ENCODE results near the gene PI16.

DNA sequence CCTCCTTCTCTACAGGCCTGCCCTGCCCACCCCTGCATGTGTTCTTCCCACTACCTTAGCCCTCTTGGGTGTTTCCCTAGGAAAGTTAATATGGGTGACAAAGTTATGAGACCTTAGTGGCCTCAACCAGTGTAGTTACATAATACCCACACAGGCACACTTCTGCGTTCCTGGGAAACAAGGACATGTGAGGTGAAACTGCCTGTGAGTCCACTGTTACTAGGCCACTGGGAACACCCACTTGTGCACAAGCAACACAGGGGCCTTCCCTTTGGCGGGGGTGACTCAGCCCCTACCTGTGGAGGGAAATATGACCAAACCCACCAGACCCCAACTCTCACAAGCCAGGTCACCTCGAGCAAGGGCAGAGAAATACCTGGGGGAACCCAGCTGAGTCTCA lies 12.8 kb downstream of the PI16 start:
- TF ChIP-seq, protein P1, sequence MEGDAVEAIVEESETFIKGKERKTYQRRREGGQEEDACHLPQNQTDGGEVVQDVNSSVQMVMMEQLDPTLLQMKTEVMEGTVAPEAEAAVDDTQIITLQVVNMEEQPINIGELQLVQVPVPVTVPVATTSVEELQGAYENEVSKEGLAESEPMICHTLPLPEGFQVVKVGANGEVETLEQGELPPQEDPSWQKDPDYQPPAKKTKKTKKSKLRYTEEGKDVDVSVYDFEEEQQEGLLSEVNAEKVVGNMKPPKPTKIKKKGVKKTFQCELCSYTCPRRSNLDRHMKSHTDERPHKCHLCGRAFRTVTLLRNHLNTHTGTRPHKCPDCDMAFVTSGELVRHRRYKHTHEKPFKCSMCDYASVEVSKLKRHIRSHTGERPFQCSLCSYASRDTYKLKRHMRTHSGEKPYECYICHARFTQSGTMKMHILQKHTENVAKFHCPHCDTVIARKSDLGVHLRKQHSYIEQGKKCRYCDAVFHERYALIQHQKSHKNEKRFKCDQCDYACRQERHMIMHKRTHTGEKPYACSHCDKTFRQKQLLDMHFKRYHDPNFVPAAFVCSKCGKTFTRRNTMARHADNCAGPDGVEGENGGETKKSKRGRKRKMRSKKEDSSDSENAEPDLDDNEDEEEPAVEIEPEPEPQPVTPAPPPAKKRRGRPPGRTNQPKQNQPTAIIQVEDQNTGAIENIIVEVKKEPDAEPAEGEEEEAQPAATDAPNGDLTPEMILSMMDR (conservative IDR thresholded peaks at IDR 0.05; ENCODE audit: low read depth in 2 of 2): no peak
- TF ChIP-seq POLR2AphosphoS5 (IDR thresholded peaks at IDR 0.05; ENCODE audit: low read depth) (no peak), EZH2 (IDR thresholded peaks at IDR 0.05; ENCODE audit: low read depth, unreplicated experiment) (no peak), EZH2phosphoT487 (IDR thresholded peaks at IDR 0.05; ENCODE audit: unreplicated experiment) (no peak), CREB1 (CRISPR knock-in tag; IDR thresholded peaks at IDR 0.05; ENCODE audit: low read depth) (no peak), ZNF114 (CRISPR knock-in tag; IDR thresholded peaks at IDR 0.05) (no peak), NANOG (IDR thresholded peaks at IDR 0.05; ENCODE audit: borderline replicate concordance) (no peak), ZNF331 (CRISPR knock-in tag; IDR thresholded peaks at IDR 0.05; ENCODE audit: low read depth) (no peak)
- TF ChIP-seq, protein P2, sequence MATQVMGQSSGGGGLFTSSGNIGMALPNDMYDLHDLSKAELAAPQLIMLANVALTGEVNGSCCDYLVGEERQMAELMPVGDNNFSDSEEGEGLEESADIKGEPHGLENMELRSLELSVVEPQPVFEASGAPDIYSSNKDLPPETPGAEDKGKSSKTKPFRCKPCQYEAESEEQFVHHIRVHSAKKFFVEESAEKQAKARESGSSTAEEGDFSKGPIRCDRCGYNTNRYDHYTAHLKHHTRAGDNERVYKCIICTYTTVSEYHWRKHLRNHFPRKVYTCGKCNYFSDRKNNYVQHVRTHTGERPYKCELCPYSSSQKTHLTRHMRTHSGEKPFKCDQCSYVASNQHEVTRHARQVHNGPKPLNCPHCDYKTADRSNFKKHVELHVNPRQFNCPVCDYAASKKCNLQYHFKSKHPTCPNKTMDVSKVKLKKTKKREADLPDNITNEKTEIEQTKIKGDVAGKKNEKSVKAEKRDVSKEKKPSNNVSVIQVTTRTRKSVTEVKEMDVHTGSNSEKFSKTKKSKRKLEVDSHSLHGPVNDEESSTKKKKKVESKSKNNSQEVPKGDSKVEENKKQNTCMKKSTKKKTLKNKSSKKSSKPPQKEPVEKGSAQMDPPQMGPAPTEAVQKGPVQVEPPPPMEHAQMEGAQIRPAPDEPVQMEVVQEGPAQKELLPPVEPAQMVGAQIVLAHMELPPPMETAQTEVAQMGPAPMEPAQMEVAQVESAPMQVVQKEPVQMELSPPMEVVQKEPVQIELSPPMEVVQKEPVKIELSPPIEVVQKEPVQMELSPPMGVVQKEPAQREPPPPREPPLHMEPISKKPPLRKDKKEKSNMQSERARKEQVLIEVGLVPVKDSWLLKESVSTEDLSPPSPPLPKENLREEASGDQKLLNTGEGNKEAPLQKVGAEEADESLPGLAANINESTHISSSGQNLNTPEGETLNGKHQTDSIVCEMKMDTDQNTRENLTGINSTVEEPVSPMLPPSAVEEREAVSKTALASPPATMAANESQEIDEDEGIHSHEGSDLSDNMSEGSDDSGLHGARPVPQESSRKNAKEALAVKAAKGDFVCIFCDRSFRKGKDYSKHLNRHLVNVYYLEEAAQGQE (IDR thresholded peaks at IDR 0.05; ENCODE audit: unreplicated experiment): no peak
- TF ChIP-seq, protein P3, sequence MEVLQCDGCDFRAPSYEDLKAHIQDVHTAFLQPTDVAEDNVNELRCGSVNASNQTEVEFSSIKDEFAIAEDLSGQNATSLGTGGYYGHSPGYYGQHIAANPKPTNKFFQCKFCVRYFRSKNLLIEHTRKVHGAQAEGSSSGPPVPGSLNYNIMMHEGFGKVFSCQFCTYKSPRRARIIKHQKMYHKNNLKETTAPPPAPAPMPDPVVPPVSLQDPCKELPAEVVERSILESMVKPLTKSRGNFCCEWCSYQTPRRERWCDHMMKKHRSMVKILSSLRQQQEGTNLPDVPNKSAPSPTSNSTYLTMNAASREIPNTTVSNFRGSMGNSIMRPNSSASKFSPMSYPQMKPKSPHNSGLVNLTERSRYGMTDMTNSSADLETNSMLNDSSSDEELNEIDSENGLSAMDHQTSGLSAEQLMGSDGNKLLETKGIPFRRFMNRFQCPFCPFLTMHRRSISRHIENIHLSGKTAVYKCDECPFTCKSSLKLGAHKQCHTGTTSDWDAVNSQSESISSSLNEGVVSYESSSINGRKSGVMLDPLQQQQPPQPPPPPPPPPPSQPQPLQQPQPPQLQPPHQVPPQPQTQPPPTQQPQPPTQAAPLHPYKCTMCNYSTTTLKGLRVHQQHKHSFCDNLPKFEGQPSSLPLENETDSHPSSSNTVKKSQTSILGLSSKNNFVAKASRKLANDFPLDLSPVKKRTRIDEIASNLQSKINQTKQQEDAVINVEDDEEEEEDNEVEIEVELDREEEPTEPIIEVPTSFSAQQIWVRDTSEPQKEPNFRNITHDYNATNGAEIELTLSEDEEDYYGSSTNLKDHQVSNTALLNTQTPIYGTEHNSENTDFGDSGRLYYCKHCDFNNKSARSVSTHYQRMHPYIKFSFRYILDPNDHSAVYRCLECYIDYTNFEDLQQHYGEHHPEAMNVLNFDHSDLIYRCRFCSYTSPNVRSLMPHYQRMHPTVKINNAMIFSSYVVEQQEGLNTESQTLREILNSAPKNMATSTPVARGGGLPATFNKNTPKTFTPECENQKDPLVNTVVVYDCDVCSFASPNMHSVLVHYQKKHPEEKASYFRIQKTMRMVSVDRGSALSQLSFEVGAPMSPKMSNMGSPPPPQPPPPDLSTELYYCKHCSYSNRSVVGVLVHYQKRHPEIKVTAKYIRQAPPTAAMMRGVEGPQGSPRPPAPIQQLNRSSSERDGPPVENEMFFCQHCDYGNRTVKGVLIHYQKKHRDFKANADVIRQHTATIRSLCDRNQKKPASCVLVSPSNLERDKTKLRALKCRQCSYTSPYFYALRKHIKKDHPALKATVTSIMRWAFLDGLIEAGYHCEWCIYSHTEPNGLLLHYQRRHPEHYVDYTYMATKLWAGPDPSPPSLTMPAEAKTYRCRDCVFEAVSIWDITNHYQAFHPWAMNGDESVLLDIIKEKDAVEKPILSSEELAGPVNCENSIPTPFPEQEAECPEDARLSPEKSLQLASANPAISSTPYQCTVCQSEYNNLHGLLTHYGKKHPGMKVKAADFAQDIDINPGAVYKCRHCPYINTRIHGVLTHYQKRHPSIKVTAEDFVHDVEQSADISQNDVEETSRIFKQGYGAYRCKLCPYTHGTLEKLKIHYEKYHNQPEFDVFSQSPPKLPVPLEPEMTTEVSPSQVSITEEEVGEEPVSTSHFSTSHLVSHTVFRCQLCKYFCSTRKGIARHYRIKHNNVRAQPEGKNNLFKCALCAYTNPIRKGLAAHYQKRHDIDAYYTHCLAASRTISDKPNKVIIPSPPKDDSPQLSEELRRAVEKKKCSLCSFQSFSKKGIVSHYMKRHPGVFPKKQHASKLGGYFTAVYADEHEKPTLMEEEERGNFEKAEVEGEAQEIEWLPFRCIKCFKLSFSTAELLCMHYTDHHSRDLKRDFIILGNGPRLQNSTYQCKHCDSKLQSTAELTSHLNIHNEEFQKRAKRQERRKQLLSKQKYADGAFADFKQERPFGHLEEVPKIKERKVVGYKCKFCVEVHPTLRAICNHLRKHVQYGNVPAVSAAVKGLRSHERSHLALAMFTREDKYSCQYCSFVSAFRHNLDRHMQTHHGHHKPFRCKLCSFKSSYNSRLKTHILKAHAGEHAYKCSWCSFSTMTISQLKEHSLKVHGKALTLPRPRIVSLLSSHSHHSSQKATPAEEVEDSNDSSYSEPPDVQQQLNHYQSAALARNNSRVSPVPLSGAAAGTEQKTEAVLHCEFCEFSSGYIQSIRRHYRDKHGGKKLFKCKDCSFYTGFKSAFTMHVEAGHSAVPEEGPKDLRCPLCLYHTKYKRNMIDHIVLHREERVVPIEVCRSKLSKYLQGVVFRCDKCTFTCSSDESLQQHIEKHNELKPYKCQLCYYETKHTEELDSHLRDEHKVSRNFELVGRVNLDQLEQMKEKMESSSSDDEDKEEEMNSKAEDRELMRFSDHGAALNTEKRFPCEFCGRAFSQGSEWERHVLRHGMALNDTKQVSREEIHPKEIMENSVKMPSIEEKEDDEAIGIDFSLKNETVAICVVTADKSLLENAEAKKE (CRISPR knock-in tag; IDR thresholded peaks at IDR 0.05): no peak

Data from GM23338 (cell line).